ENCODE measurements around the gene RAB8B. TPM values are rescaled to one million over a fixed set of nuclear protein-coding genes. Genes with fewer than 3 reads are reported as not detected.
A peak's percentile ranks its signal among the peaks of the same experiment; 100 is the strongest.
"Not testable (repeated sequence)": the region's sequence is repeated elsewhere in the genome, so short reads cannot be mapped to it uniquely, and the experiment has no call there.

The RAB8B gene
- total RNA-seq, 2 experiments from 2014 or later, result 109 to 119 TPM

DNA sequence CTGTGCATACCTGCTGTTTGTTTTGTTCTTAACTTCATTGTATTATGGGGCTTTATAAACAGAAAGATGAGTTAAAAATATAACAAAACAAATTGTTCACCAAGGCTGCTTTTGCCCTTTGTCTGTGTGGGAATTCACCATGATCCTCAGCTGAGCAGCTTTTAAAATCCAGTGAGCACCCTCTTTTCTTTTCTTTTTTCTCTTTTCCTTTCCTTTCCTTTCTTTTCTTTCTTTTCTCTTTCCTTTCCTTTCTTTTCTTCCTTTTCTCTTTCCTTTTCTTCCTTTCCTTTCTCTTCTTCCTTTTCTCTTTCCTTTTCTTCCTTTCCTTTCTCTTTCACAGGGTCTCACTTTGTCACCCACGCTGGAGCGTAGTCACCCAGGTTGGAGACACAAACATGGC is 38.3 kb downstream of the RAB8B start:
- no peaks in the 10 kb centered on the region for H3K27me3 Mint-ChIP-seq
- peaks cover 14% of the 10 kb centered on the region for H3K36me3 Mint-ChIP-seq
- CTCF ChIA-PET, result no interaction called here
- POLR2A ChIA-PET, result no interaction called here
- H3K9me3 Mint-ChIP-seq, result no peaks in the 10 kb centered on the region
- no peak for DNase-seq
- peak overlapping the region; percentile 4 for H3K27ac Mint-ChIP-seq
- intact Hi-C loops (cut with micrococcal nuclease), result no loop called here
- peaks cover 61% of the 10 kb centered on the region for H3K4me1 Mint-ChIP-seq (ENCODE audit: low read depth)
- no peak overlapping the region for H3K4me3 Mint-ChIP-seq

DNA sequence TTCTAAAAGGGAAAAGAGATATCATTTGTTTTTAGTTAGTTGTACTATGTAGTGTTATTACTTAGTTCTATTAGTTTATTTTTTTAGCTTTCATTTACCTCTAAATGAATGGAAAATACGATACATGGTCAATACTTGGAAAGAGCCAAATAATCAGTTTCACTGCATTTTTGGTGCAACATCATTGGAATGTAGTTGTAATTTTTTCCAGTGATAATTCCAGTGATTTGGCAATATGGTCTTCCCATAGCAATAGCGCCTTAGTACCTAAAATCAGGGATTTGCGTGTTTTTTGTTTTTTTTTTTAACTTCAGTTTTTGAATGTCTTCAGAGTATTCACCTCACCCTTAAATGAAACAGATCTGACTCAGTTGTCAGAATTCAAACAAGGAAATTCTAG is 41.8 kb downstream of the RAB8B start:
- Mint-ChIP-seq H3K27me3 (no peaks in the 10 kb centered on the region), H3K4me1 (ENCODE audit: low read depth) (peaks cover 75% of the 10 kb centered on the region), H3K4me3 (no peak overlapping the region), H3K9me3 (no peaks in the 10 kb centered on the region), H3K27ac (peak overlapping the region; percentile 79), H3K36me3 (peaks cover 18% of the 10 kb centered on the region)
- intact Hi-C loops (cut with micrococcal nuclease), result loop anchor here (2.0 to 5.0 kb wide), 2 partner anchors 18 to 1104 kb away; no protein-coding TSS in a partner anchor
- DNase-seq, result no peak
- ChIA-PET POLR2A (interaction anchor here (1.3 to 2.4 kb wide), 3 partner anchors 35 to 74 kb away, joined by 5 to 15 read pairs (median 8); partner anchors contain the start of gene RPS27L), CTCF (interaction anchor here (1.0 to 2.1 kb wide), 3 partner anchors 20 to 182 kb away, joined by 4 to 7 read pairs (median 5); no protein-coding TSS in a partner anchor)

DNA sequence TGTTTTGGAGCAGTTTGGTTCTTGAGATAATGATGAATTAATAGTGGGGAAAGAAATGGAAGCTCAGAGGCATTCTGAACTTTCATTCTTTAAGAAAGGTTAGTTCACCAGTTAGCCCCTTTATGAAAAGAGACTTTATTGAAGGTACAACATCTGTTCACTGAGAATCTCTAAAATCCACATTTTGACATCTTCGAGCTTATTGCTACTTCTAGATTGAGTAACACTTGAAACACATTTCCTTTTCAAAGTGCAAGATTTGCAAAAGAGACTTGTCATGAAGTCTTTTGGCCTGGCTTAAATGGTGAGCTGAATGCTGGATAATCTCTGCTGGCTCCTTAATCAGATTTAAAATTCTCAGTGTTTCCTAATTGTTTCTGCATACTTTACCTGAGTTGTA is 42.3 kb downstream of the RAB8B start:
- Mint-ChIP-seq H3K4me3 (no peak overlapping the region), H3K9me3 (no peaks in the 10 kb centered on the region), H3K27me3 (no peaks in the 10 kb centered on the region), H3K36me3 (peaks cover 17% of the 10 kb centered on the region), H3K27ac (peak overlapping the region; percentile 79), H3K4me1 (ENCODE audit: low read depth) (peaks cover 74% of the 10 kb centered on the region)
- POLR2A ChIA-PET, result interaction anchor here (1.3 to 2.4 kb wide), 3 partner anchors 36 to 74 kb away, joined by 5 to 15 read pairs (median 8); partner anchors contain the start of gene RPS27L
- DNase-seq, result no peak
- intact Hi-C loops (cut with micrococcal nuclease), result loop anchor here (1.0 to 5.0 kb wide), 3 partner anchors 19 to 1104 kb away; no protein-coding TSS in a partner anchor
- CTCF ChIA-PET, result interaction anchor here (0.7 to 2.1 kb wide), 6 partner anchors 21 to 183 kb away, joined by 3 to 7 read pairs (median 4); no protein-coding TSS in a partner anchor

- CTCF ChIA-PET, result interaction anchor here (0.6 to 2.1 kb wide), 7 partner anchors 11 to 1804 kb away, joined by 3 to 7 read pairs (median 4); no protein-coding TSS in a partner anchor
- no peak for DNase-seq
- intact Hi-C loops (cut with micrococcal nuclease), result loop anchor here (1.0 to 5.0 kb wide), 2 partner anchors 40 to 1105 kb away; no protein-coding TSS in a partner anchor
- Mint-ChIP-seq H3K27ac (peak overlapping the region; percentile 79), H3K4me3 (no peak overlapping the region), H3K27me3 (no peaks in the 10 kb centered on the region), H3K4me1 (ENCODE audit: low read depth) (peaks cover 75% of the 10 kb centered on the region), H3K9me3 (no peaks in the 10 kb centered on the region), H3K36me3 (peaks cover 17% of the 10 kb centered on the region)
- POLR2A ChIA-PET, result interaction anchor here (1.7 to 2.4 kb wide), 2 partner anchors 40 to 75 kb away, joined by 8 to 15 read pairs; partner anchors contain the start of gene RPS27L
These were observed 43.0 kb downstream of the RAB8B start for GRCh38 chr15:63232405-63232804.

GRCh38 chr15:63232943-63233342 is 43.5 kb downstream of the RAB8B start:
- CTCF ChIA-PET, result interaction anchor here (0.6 to 1.0 kb wide), 3 partner anchors 11 to 1803 kb away, joined by 4 read pairs; no protein-coding TSS in a partner anchor
- no peak for DNase-seq
- H3K4me1 Mint-ChIP-seq (ENCODE audit: low read depth), result peaks cover 76% of the 10 kb centered on the region
- H3K4me3 Mint-ChIP-seq, result no peak overlapping the region
- POLR2A ChIA-PET, result interaction anchor here (1.7 to 2.4 kb wide), 2 partner anchors 41 to 76 kb away, joined by 8 to 15 read pairs; partner anchors contain the start of gene RPS27L
- H3K27ac Mint-ChIP-seq, result no peak overlapping the region
- intact Hi-C loops (cut with micrococcal nuclease), result loop anchor here (1.0 to 5.0 kb wide), 2 partner anchors 41 to 1106 kb away; no protein-coding TSS in a partner anchor
- H3K27me3 Mint-ChIP-seq, result no peaks in the 10 kb centered on the region
- H3K36me3 Mint-ChIP-seq, result peaks cover 19% of the 10 kb centered on the region
- H3K9me3 Mint-ChIP-seq, result no peaks in the 10 kb centered on the region

- POLR2A ChIA-PET, result no interaction called here
- Mint-ChIP-seq H3K4me3 (no peak overlapping the region), H3K27me3 (no peaks in the 10 kb centered on the region), H3K27ac (peak overlapping the region; percentile 14), H3K9me3 (no peaks in the 10 kb centered on the region), H3K36me3 (peaks cover 19% of the 10 kb centered on the region), H3K4me1 (ENCODE audit: low read depth) (peaks cover 77% of the 10 kb centered on the region)
- DNase-seq, result no peak
- CTCF ChIA-PET, result no interaction called here
- intact Hi-C loops (cut with micrococcal nuclease), result loop anchor here (5.0 kb wide), 1 partner anchor 1107 kb away; no protein-coding TSS in a partner anchor
These were observed 44.4 kb downstream of the RAB8B start for GRCh38 chr15:63233667-63234423.

- ChIA-PET CTCF (no interaction called here), POLR2A (no interaction called here)
- Mint-ChIP-seq H3K27ac (peak overlapping the region; percentile 14), H3K4me1 (ENCODE audit: low read depth) (peaks cover 74% of the 10 kb centered on the region), H3K27me3 (no peaks in the 10 kb centered on the region), H3K4me3 (no peak overlapping the region), H3K36me3 (peaks cover 19% of the 10 kb centered on the region), H3K9me3 (no peaks in the 10 kb centered on the region)
- no peak for DNase-seq
- intact Hi-C loops (cut with micrococcal nuclease), result loop anchor here (5.0 kb wide), 1 partner anchor 1107 kb away; no protein-coding TSS in a partner anchor
These were observed 45.1 kb downstream of the RAB8B start for GRCh38 chr15:63234451-63234870.

DNA sequence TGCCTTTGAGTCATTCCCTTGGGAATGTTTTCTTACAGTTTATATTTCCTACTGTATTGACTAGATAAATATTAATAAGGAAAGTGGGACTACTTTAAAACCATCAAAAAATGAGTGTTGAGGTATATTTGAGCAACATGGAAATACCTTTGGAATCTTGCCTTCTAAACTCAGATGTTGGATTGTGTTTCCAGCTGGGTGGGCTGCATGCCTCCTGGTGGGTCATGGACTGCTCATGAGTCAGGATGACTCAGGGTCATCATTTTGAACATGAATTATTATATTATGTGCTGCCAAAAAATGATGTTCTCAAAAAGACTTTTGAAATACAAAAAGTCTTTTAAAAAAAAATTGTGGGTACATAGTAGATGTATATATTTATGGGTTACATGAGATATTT is 46.9 kb downstream of the RAB8B start:
- H3K27ac Mint-ChIP-seq, result no peak overlapping the region
- DNase-seq, result no peak
- H3K9me3 Mint-ChIP-seq, result no peaks in the 10 kb centered on the region
- H3K4me3 Mint-ChIP-seq, result no peak overlapping the region
- intact Hi-C loops (cut with micrococcal nuclease), result loop anchor here (5.0 kb wide), 1 partner anchor 41 kb away; the partner anchor contains the start of gene APH1B
- ChIA-PET CTCF (no interaction called here), POLR2A (no interaction called here)
- H3K36me3 Mint-ChIP-seq, result peaks cover 22% of the 10 kb centered on the region
- H3K4me1 Mint-ChIP-seq (ENCODE audit: low read depth), result peaks cover 67% of the 10 kb centered on the region
- H3K27me3 Mint-ChIP-seq, result no peaks in the 10 kb centered on the region

- H3K27ac Mint-ChIP-seq, H3K9me3 Mint-ChIP-seq, H3K4me3 Mint-ChIP-seq, CTCF ChIA-PET, DNase-seq, POLR2A ChIA-PET, H3K27me3 Mint-ChIP-seq: not testable (repeated sequence)
- intact Hi-C loops (cut with micrococcal nuclease), result loop anchor here (5.0 kb wide), 1 partner anchor 40 kb away; the partner anchor contains the start of gene APH1B
- peaks cover 22% of the 10 kb centered on the region for H3K36me3 Mint-ChIP-seq
- peaks cover 65% of the 10 kb centered on the region for H3K4me1 Mint-ChIP-seq (ENCODE audit: low read depth)
These were observed 47.7 kb downstream of the RAB8B start for GRCh38 chr15:63237086-63237485.

GRCh38 chr15:63238171-63238570 is 48.8 kb downstream of the RAB8B start:
- Mint-ChIP-seq H3K9me3 (no peaks in the 10 kb centered on the region), H3K36me3 (peaks cover 22% of the 10 kb centered on the region), H3K4me3 (no peak overlapping the region), H3K27me3 (no peaks in the 10 kb centered on the region), H3K4me1 (ENCODE audit: low read depth) (peaks cover 68% of the 10 kb centered on the region), H3K27ac (peak overlapping the region; percentile 5)
- ChIA-PET POLR2A (interaction anchor here (0.7 to 1.3 kb wide), 4 partner anchors 40 to 199 kb away, joined by 3 to 4 read pairs (median 4); partner anchors contain the start of gene RPS27L), CTCF (interaction anchor here (1.0 to 1.1 kb wide), 2 partner anchors 20 to 49 kb away, joined by 3 read pairs; no protein-coding TSS in a partner anchor)
- intact Hi-C loops (cut with micrococcal nuclease), result loop anchor here (2.0 to 5.0 kb wide), 2 partner anchors 39 to 61 kb away; partner anchors contain the start of gene APH1B
- no peak for DNase-seq

DNA sequence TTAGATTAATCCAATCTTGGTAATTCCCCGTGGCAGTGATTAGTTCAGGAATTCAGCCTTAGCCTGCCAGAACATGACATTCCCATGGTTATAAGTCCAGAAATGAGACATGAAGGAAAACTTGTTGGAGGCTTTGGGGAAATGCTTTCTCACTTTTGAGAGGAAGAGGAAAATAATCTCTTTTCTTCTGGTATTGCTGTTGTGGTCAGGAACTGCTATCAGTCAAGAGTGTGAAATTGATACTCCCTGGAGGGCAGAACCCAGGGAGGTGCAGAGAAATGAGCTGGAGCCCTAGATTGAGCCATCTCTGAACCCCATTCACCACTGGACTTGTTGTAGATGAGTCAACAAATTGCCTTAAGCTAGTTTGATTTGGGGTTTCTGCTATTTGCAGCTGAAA is 49.4 kb downstream of the RAB8B start:
- intact Hi-C loops (cut with micrococcal nuclease), result loop anchor here (2.0 to 5.0 kb wide), 2 partner anchors 39 to 62 kb away; partner anchors contain the start of gene APH1B
- no peak overlapping the region for H3K27ac Mint-ChIP-seq
- peaks cover 21% of the 10 kb centered on the region for H3K36me3 Mint-ChIP-seq

More for the DNA sequence above, 49.4 kb downstream of the RAB8B start:
- Mint-ChIP-seq H3K4me1 (ENCODE audit: low read depth) (peaks cover 68% of the 10 kb centered on the region), H3K4me3 (no peak overlapping the region), H3K9me3 (no peaks in the 10 kb centered on the region), H3K27me3 (no peaks in the 10 kb centered on the region)
- ChIA-PET CTCF (interaction anchor here (1.0 to 1.1 kb wide), 3 partner anchors 20 to 50 kb away, joined by 3 read pairs; no protein-coding TSS in a partner anchor), POLR2A (interaction anchor here (0.6 to 1.3 kb wide), 7 partner anchors 40 to 198 kb away, joined by 3 to 5 read pairs (median 4); partner anchors contain the start of gene RPS27L)
- peak; percentile 57 for DNase-seq
